PFSK-1 (cell line): Measurements from ENCODE around the gene ZDHHC5.
A peak's percentile ranks its signal among the peaks of the same experiment; 100 is the strongest.

Experiments
- FOXP2 ChIP-seq: optimal IDR thresholded peaks from 2 replicates; pipeline ENCODE3; 2011; ENCODE audit warnings: borderline replicate concordance, control low read depth, inconsistent platforms; ENCODE audit not compliant: insufficient read depth; ENCODE audit errors: extremely low read length, extremely low read depth
- POLR2AphosphoS5 ChIP-seq: IDR thresholded peaks from 2 replicates; pipeline ENCODE4 v1.6.1; 2012; ENCODE audit warnings: low read depth, mild to moderate bottlenecking, control low read depth, low read length, moderate library complexity
- REST ChIP-seq, 2 experiments: IDR thresholded peaks; 2 replicates each; pipeline versions ENCODE4 v1.6.1 to v1.8.0; 2011 to 2012; ENCODE audit warnings: low read depth in 2 of 2, low read length in 2 of 2, control low read depth in 1 of 2, inconsistent platforms in 1 of 2, mild to moderate bottlenecking in 1 of 2, moderate library complexity in 1 of 2; ENCODE audit not compliant: insufficient read depth in 1 of 2
- SIN3A ChIP-seq: IDR thresholded peaks from 2 replicates; pipeline ENCODE4 v1.6.1; 2012; ENCODE audit warnings: mild to moderate bottlenecking, low read length, moderate library complexity, borderline replicate concordance; ENCODE audit not compliant: insufficient read depth
- TAF1 ChIP-seq: IDR thresholded peaks from 2 replicates; pipeline ENCODE4 v1.6.1; 2012; ENCODE audit warnings: low read length, control low read depth, borderline replicate concordance; ENCODE audit not compliant: insufficient read depth

The ZDHHC5 gene

GRCh38 chr11:57638811-57639320 lies 29.0 kb upstream of the ZDHHC5 start:
- TF ChIP-seq SIN3A (peak; percentile 64; the same call in 1 of the 2 replicates), TAF1 (no peak)

DNA sequence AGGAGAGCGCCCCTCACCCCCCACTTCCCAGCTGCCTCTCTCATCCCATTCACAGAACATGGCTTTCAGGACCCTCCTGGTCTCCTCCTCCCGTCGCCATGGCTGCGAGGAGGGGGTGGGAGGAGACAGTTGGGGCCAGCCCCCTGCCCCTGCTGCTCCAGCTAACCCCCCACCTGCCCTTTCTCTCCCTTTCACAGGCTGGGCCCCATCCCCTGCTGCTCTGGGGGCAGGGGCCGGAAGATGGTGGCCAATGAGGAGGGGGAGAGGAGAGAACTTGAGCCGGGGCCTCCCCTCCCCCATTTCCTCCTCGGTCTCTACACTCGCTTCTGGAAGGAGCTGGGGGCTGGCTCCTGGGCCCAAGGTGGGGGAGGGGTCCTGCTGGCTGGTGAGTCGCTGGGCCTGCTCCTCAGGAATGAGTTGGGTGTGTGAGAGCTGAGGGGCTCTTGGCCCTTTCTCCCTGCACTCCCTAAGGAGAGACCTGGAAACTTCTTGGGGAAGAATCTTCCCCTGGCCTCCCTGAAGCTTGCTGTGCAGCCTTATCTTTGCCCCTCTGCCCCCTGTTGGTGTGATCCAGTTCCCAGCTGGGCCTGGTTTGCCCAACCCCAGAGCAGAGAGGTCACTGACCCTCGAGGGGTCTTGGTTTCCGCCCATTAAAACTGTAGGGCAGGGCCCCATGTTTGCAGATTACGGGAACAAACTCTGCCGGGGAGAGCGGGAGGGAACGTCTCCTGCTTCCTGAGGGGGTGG lies 28.4 kb upstream of the ZDHHC5 start:
- TF ChIP-seq TAF1: peak; percentile 57; the same call in 1 of the 2 replicates
- peak; percentile 51 for TF ChIP-seq POLR2AphosphoS5
- TF ChIP-seq FOXP2: no peak

DNA sequence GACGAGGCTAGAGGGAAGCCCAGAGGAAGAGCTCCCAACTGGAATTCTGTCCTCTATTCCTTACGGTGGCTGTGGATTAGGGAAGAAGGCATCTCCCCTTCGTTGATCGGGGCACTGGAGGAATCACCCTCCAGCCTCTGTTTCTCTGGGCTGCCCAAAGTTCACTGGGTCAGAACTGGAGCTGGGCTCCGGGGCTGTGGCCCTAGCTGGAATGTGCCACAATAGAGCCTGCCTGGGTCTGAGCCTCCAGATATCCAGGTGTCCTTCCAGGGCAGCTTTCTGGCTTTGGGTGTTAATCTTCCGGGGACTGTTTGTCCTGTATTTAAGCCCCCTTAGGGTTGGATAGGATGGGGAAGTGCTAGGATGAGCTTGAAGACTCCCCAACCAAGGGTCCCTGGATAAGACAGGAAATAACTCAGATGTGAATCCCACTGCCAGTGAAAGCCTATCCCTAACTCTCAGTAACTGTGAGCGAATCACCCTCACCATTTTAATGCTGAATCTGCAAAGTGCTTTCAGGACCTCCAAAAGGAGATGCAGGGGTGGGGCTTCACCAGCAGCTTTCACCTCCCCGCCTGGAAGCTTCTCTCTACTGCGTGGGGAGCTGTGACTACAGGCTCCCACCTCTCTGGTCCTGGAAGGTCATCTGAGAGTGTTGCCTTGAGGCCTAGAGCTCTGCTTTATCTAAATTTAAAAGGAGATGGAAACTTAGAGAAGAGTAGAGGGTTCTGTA lies 27.7 kb upstream of the ZDHHC5 start:
- TF ChIP-seq FOXP2: no peak
- no peak for TF ChIP-seq REST (IDR thresholded peaks at IDR 0.05; ENCODE audit: insufficient read depth in 1 of 2, low read depth in 2 of 2, low read length in 2 of 2)
- no peak for TF ChIP-seq TAF1
- no peak; the same call in 1 of the 2 replicates for TF ChIP-seq POLR2AphosphoS5
- TF ChIP-seq SIN3A: no peak

GRCh38 chr11:57641011-57641807 lies 26.7 kb upstream of the ZDHHC5 start:
- TF ChIP-seq POLR2AphosphoS5 (peak; percentile 33; the same call in 1 of the 2 replicates), SIN3A (no peak), TAF1 (no peak)

GRCh38 chr11:57643802-57644201 lies 24.1 kb upstream of the ZDHHC5 start:
- TF ChIP-seq SIN3A (no peak), REST (IDR thresholded peaks at IDR 0.05; ENCODE audit: insufficient read depth in 1 of 2, low read depth in 2 of 2, low read length in 2 of 2) (no peak), POLR2AphosphoS5 (peak; percentile 23; the same call in 1 of the 2 replicates), TAF1 (no peak), FOXP2 (no peak)

- TF ChIP-seq POLR2AphosphoS5 (peak; percentile 47; the same call in 1 of the 2 replicates), FOXP2 (no peak)
These were observed 22.9 kb upstream of the ZDHHC5 start for GRCh38 chr11:57644748-57645688.
